Nephron progenitor cell (in vitro differentiated cells): ENCODE measurements around the gene CES5A.

Source experiments
- DNase-seq: peaks from one replicate; pipeline ENCODE4 v3.0.0; 2021
- H3K27ac Mint-ChIP-seq: 2 replicates; pipeline ENCODE4 v1.8.0; 2021; ENCODE audit warnings: mild to moderate bottlenecking, moderate library complexity, mixed read lengths
- H3K27me3 Mint-ChIP-seq: 2 replicates; pipeline ENCODE4 v1.8.0; 2021; ENCODE audit warnings: mild to moderate bottlenecking, low read depth, mixed read lengths; ENCODE audit not compliant: poor library complexity
- H3K36me3 Mint-ChIP-seq: 2 replicates; pipeline ENCODE4 v1.8.0; 2021; ENCODE audit warnings: low read depth, mixed read lengths
- H3K4me1 Mint-ChIP-seq: 2 replicates; pipeline ENCODE4 v1.8.0; 2021; ENCODE audit warnings: mixed read lengths
- H3K4me3 Mint-ChIP-seq: 2 replicates; pipeline ENCODE4 v1.8.0; 2021; ENCODE audit warnings: mild to moderate bottlenecking, moderate library complexity, mixed read lengths
- H3K9me3 Mint-ChIP-seq: 2 replicates; pipeline ENCODE4 v1.8.0; 2021; ENCODE audit warnings: mild to moderate bottlenecking, moderate library complexity, mixed read lengths
- TF ChIP-seq, protein P1 (sequence below): fragments of 200-600 bp; sonication (generic); IDR thresholded peaks from 2 replicates; pipeline ENCODE4 v1.5.0; 2021; ENCODE audit warnings: antibody characterized with exemption

CES5A gene

GRCh38 chr16:55856950-55857349 is 18.2 kb downstream of the CES5A start:
- Mint-ChIP-seq H3K27me3 (peaks cover 12% of the 10 kb centered on the region), H3K27ac (no peak overlapping the region), H3K36me3 (no peaks in the 10 kb centered on the region), H3K4me1 (no peaks in the 10 kb centered on the region), H3K4me3 (no peak overlapping the region), H3K9me3 (no peaks in the 10 kb centered on the region)
- DNase-seq, result no peak
- TF ChIP-seq, protein P1, sequence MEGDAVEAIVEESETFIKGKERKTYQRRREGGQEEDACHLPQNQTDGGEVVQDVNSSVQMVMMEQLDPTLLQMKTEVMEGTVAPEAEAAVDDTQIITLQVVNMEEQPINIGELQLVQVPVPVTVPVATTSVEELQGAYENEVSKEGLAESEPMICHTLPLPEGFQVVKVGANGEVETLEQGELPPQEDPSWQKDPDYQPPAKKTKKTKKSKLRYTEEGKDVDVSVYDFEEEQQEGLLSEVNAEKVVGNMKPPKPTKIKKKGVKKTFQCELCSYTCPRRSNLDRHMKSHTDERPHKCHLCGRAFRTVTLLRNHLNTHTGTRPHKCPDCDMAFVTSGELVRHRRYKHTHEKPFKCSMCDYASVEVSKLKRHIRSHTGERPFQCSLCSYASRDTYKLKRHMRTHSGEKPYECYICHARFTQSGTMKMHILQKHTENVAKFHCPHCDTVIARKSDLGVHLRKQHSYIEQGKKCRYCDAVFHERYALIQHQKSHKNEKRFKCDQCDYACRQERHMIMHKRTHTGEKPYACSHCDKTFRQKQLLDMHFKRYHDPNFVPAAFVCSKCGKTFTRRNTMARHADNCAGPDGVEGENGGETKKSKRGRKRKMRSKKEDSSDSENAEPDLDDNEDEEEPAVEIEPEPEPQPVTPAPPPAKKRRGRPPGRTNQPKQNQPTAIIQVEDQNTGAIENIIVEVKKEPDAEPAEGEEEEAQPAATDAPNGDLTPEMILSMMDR, result no peak

DNA sequence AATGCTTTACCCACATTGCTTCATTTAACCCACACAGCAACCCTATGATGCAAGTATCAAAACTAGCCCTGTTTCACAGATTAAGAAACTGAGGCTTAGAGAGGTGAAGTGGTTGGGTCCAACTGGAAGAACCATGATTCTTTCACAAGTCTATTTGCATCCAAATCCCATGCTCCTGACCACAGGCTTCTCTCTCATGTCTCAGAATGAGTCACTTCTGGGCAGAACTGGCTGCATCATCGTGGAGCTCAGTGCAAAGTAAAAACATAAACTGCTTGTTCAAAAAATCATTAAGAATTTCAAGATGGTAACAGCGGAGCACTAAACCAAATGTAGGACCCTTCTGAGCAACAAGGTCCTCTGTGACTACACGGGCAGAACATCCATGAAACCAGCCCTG is 22.1 kb downstream of the CES5A start:
- H3K27ac Mint-ChIP-seq, result no peak overlapping the region
- DNase-seq, result no peak
- no peaks in the 10 kb centered on the region for H3K36me3 Mint-ChIP-seq
- no peak overlapping the region for H3K4me3 Mint-ChIP-seq
- no peaks in the 10 kb centered on the region for H3K4me1 Mint-ChIP-seq
- TF ChIP-seq, protein P1, result no peak
- H3K9me3 Mint-ChIP-seq, result no peaks in the 10 kb centered on the region
- peaks cover 5% of the 10 kb centered on the region for H3K27me3 Mint-ChIP-seq

- no peak overlapping the region for H3K27ac Mint-ChIP-seq
- no peak overlapping the region for H3K4me3 Mint-ChIP-seq
- DNase-seq, result no peak
- no peaks in the 10 kb centered on the region for H3K36me3 Mint-ChIP-seq
- peaks cover 8% of the 10 kb centered on the region for H3K27me3 Mint-ChIP-seq
- no peaks in the 10 kb centered on the region for H3K9me3 Mint-ChIP-seq
- H3K4me1 Mint-ChIP-seq, result no peaks in the 10 kb centered on the region
- TF ChIP-seq, protein P1, result no peak
These were observed 25.6 kb downstream of the CES5A start for GRCh38 chr16:55849536-55849935.

DNA sequence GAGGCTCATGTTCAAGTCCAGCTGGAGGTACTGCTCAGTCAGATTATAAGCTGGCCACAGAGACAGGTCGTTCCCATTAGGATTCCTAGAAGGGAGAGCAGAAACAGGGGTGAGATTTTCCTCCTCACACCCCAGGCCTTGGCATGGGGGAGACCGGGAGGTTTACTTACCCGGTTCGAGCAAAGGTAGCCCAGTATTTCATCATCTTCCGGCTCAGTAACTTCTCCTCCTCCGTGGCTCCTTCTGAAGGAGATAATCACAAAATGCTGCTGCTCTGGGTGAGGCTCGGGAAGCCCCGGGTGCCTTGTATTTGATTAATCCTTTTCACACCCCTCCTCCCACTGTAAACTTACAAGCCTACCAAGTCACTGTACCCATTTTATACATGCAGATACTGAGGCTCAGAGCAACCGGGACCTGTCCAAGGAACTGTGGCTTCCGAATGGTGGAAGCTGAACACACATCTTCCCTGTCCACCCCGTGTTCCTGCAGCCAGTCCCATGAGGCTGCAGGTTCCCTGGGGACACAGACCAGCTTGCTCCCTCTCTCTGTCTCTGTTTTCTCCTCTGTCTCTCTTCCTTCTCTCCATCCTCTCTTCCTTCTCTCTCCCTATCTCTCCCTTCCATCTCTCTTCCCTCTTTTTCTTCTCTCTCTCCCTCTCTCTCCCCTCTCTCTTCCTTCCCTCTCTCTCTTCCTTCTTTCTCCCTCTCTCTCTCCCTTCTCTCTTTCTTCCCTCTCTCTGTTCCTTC is 28.4 kb downstream of the CES5A start:
- H3K27ac Mint-ChIP-seq, result no peak overlapping the region
- no peak overlapping the region for H3K4me3 Mint-ChIP-seq
- H3K9me3 Mint-ChIP-seq, result no peaks in the 10 kb centered on the region
- no peaks in the 10 kb centered on the region for H3K36me3 Mint-ChIP-seq
- no peaks in the 10 kb centered on the region for H3K4me1 Mint-ChIP-seq
- peaks cover 12% of the 10 kb centered on the region for H3K27me3 Mint-ChIP-seq
- no peak for DNase-seq
- TF ChIP-seq, protein P1, result no peak

GRCh38 chr16:55843105-55843395 is 32.1 kb downstream of the CES5A start:
- H3K36me3 Mint-ChIP-seq, result no peaks in the 10 kb centered on the region
- no peak for DNase-seq
- no peaks in the 10 kb centered on the region for H3K9me3 Mint-ChIP-seq
- H3K4me3 Mint-ChIP-seq, result no peak overlapping the region
- H3K4me1 Mint-ChIP-seq, result no peaks in the 10 kb centered on the region
- peaks cover 15% of the 10 kb centered on the region for H3K27me3 Mint-ChIP-seq
- H3K27ac Mint-ChIP-seq, result no peak overlapping the region
- TF ChIP-seq, protein P1, result no peak

DNA sequence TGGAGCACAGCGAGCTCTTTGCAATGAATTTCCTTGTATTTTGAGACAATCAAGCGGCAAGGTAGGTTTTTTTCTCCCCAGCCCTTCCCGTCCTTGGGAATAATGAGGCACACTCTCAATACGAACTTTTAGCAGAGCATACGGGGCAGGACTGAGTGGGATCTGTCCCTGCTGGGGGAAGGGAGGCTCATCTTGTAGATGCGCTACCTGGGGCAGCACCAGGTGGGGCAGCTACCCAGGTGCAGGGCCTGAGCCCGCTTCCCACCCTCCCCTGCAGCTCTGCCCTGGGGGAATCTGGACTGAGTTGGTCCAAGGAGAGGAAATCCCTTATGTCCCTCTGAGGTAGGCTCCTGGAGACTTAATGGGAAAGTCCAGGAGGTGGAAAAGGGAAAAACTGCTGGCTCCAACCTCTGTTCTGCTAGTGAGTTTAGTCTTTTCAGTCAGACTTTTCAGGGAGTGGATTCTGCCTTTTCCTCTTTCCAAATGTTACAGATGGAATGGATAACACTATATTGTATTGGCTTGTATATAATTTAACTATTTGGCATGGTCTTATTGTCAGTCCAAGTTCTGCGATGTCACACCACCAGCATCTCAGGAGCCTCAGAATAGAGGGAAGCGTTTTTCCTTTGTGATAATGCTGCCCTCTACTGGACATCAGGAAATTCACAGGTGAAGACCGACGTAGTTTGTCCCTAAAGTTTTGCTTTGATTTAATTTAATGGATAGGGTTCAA is 32.6 kb downstream of the CES5A start:
- Mint-ChIP-seq H3K27ac (no peak overlapping the region), H3K36me3 (no peaks in the 10 kb centered on the region), H3K4me3 (no peak overlapping the region), H3K27me3 (peaks cover 17% of the 10 kb centered on the region), H3K9me3 (no peaks in the 10 kb centered on the region), H3K4me1 (peaks cover 2% of the 10 kb centered on the region)
- DNase-seq, result peak; percentile 30
- TF ChIP-seq, protein P1, result peak; percentile 83
